ENCODE results near the gene CACNA2D3. TPM values are rescaled to one million over a fixed set of nuclear protein-coding genes. Genes with fewer than 3 reads are reported as not detected.
A peak's percentile ranks its signal among the peaks of the same experiment; 100 is the strongest.

The CACNA2D3 gene
- total RNA-seq, 1 donor from 2014 or later, result 7.3 TPM

DNA sequence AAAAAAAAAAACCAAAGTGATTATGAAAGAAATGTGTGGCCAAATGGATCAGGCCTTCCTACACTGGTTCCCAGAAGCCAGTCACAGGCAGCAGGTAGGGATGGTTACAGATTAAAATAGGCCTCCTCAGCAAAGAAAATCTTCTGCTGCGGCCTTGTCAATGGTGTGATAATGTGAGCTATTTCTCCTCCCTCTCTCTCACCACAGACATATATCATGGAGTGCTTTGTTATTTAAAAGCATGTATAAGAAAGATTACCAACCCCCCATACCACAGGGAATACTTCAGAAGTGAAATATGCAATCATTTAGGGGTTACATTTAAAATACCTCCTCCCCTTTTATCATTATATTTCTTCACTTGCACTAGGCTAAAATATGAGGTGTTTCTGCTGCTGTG is 837.7 kb downstream of the CACNA2D3 start:
- TF ChIP-seq, protein P1, sequence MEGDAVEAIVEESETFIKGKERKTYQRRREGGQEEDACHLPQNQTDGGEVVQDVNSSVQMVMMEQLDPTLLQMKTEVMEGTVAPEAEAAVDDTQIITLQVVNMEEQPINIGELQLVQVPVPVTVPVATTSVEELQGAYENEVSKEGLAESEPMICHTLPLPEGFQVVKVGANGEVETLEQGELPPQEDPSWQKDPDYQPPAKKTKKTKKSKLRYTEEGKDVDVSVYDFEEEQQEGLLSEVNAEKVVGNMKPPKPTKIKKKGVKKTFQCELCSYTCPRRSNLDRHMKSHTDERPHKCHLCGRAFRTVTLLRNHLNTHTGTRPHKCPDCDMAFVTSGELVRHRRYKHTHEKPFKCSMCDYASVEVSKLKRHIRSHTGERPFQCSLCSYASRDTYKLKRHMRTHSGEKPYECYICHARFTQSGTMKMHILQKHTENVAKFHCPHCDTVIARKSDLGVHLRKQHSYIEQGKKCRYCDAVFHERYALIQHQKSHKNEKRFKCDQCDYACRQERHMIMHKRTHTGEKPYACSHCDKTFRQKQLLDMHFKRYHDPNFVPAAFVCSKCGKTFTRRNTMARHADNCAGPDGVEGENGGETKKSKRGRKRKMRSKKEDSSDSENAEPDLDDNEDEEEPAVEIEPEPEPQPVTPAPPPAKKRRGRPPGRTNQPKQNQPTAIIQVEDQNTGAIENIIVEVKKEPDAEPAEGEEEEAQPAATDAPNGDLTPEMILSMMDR (IDR thresholded peaks at IDR 0.05), result no peak
- H3K4me3 ChIP-seq, result no peak overlapping the region
- intact Hi-C loops (cut with DNase I), result no loop called here
- no peaks in the 10 kb centered on the region for H3K4me1 ChIP-seq
- ATAC-seq (no peak), DNase-seq (no peak)
- H3K27ac ChIP-seq, result no peak overlapping the region
- no peaks in the 10 kb centered on the region for H3K27me3 ChIP-seq
- no peaks in the 10 kb centered on the region for H3K36me3 ChIP-seq
- H3K9me3 ChIP-seq, result no peaks in the 10 kb centered on the region

DNA sequence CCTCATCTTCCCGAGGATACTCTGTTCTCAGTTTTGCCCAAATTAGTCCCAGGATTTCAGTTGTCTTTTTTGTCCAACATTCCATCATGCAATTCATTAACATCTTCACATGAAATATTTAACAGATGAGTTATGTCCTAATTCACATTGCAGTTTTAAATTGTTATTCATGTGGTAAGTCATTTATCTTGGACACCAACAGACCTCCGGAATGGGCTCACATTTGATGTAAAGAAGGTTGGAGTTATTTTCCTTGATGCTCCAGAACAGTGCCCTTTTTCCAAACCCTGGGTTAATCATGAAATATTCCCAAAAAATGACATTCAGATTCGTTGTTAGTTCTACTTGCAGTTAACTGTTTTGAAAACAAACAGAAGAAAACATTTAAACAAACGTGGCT is 838.3 kb downstream of the CACNA2D3 start:
- Histone ChIP-seq H3K4me3 (no peak overlapping the region), H3K4me1 (no peaks in the 10 kb centered on the region), H3K9me3 (no peaks in the 10 kb centered on the region), H3K27me3 (no peaks in the 10 kb centered on the region), H3K36me3 (no peaks in the 10 kb centered on the region), H3K27ac (no peak overlapping the region)
- ATAC-seq (no peak), DNase-seq (no peak)
- TF ChIP-seq, protein P1 (IDR thresholded peaks at IDR 0.05), result no peak
- intact Hi-C loops (cut with DNase I), result no loop called here

DNA sequence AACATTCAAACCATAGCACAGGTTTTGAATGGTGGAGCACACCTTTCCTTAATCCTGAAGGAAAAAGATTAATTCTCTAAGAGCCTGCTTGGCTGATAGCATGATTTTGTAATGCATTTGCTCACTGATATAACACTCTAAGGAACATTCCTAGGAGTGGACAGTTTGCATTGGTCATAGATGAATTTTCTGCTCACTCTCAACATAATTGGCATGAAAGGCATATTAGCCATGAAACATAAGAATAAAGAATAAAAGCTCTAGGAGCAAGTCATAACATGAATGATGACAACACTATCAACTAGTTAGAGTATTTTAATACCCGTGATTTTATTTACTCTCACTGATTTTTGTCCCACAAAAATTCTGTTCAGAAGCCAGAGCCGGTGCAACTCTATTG is 839.8 kb downstream of the CACNA2D3 start:
- ATAC-seq (no peak), DNase-seq (no peak)
- no peaks in the 10 kb centered on the region for H3K9me3 ChIP-seq
- H3K4me1 ChIP-seq, result no peaks in the 10 kb centered on the region
- no peak overlapping the region for H3K4me3 ChIP-seq
- TF ChIP-seq, protein P1 (IDR thresholded peaks at IDR 0.05), result no peak
- no peak overlapping the region for H3K27ac ChIP-seq
- no peaks in the 10 kb centered on the region for H3K36me3 ChIP-seq
- no peaks in the 10 kb centered on the region for H3K27me3 ChIP-seq
- intact Hi-C loops (cut with DNase I), result no loop called here

DNA sequence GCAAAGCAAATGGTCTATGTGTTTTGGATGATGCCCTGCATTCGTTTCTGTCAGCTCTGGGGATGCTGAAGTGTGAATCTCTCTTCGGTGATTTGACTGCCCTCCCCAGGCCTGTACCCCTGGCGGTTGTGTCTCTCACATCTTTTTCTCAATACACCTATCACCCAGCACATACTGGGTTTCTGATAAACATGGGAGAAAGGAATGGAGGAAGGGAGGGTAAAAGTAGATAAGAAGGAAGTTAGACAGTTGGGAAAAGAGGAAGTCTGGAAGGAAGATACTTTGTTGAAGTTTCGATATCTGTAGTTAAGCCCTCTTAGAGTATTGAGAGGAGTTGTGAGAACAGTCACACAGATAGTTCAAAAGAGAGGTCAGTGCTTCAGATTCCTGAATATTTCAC is 841.3 kb downstream of the CACNA2D3 start:
- intact Hi-C loops (cut with DNase I), result no loop called here
- peak; percentile 47 for ATAC-seq
- Histone ChIP-seq H3K4me3 (no peak overlapping the region), H3K27ac (no peak overlapping the region), H3K4me1 (peaks cover 12% of the 10 kb centered on the region), H3K27me3 (no peaks in the 10 kb centered on the region), H3K9me3 (no peaks in the 10 kb centered on the region), H3K36me3 (no peaks in the 10 kb centered on the region)
- TF ChIP-seq, protein P1 (IDR thresholded peaks at IDR 0.05), result no peak
- DNase-seq, result no peak

DNA sequence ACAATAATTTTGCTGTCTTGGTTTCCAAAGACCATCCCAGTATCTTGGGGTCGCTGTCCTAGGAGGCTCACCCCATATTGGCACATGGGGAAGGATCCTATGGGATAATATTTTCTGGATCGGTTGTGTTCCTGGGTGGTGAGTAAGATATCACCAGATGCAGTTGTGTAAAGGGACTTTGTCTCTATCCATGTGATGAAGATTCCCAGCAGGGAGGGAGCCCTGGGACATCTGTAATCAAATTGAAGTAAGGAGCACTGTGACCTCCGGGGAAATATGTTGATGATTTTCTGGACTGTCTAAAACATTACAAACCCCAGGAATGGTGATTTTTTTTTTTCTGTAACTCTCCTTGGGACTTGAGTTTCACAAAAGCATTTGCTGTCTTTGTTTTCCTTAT is 841.7 kb downstream of the CACNA2D3 start:
- no peak overlapping the region for H3K27ac ChIP-seq
- no peaks in the 10 kb centered on the region for H3K9me3 ChIP-seq
- DNase-seq (no peak), ATAC-seq (no peak)
- H3K4me1 ChIP-seq, result peaks cover 12% of the 10 kb centered on the region
- H3K36me3 ChIP-seq, result no peaks in the 10 kb centered on the region
- H3K27me3 ChIP-seq, result no peaks in the 10 kb centered on the region
- intact Hi-C loops (cut with DNase I), result no loop called here
- H3K4me3 ChIP-seq, result no peak overlapping the region
- TF ChIP-seq, protein P1 (IDR thresholded peaks at IDR 0.05), result no peak

DNA sequence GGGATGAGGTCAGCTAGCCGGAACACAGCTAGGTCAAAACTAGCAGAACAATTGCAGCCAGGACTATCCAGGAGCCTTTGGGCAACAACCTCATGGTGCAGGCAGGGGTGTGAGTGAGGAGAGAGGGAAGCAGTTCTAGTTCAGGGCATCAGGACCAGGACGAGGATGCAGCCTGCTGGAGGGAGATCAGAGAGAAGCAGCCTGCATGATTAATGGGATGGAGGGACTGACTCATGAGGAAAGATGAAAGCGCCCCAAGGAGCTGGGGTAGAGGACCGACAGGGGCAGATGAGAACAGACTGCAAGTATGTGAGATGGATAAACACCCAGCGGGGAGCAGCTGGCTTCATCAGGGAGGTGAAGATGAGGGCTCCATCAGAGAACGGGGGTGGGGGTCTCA is 843.4 kb downstream of the CACNA2D3 start:
- peaks cover 12% of the 10 kb centered on the region for H3K4me1 ChIP-seq
- no peaks in the 10 kb centered on the region for H3K9me3 ChIP-seq
- no peaks in the 10 kb centered on the region for H3K27me3 ChIP-seq
- DNase-seq (no peak), ATAC-seq (no peak)
- TF ChIP-seq, protein P1 (IDR thresholded peaks at IDR 0.05), result no peak
- no peaks in the 10 kb centered on the region for H3K36me3 ChIP-seq
- H3K4me3 ChIP-seq, result no peak overlapping the region
- intact Hi-C loops (cut with DNase I), result no loop called here
- H3K27ac ChIP-seq, result no peak overlapping the region

All from upper lobe of right lung (tissue), 1 donor.